H1 (cell line): ENCODE measurements around the gene HMG20A. TPM values are rescaled to one million over a fixed set of nuclear protein-coding genes. Genes with fewer than 3 reads are reported as not detected.

Source experiments
- EP300 ChIP-seq, 2 experiments: IDR thresholded peaks; 1 replicate in 1 of 2; 2 replicates in 1 of 2; pipeline ENCODE4 v1.6.1; 2011 to 2012; ENCODE audit warnings: low read depth in 2 of 2, low read length in 2 of 2, mild to moderate bottlenecking in 2 of 2, borderline replicate concordance in 1 of 2, inconsistent platforms in 1 of 2, moderate library complexity in 1 of 2
- SAP30 ChIP-seq: fragments of 300-600 bp; sonication (generic); IDR thresholded peaks from 2 replicates; pipeline ENCODE4 v1.7.1; 2012; ENCODE audit warnings: low read length, moderate library complexity, mild to moderate bottlenecking, inconsistent platforms; ENCODE audit not compliant: insufficient read depth, insufficient replicate concordance
- TAF7 ChIP-seq: optimal IDR thresholded peaks from 2 replicates; pipeline ENCODE3; 2011; ENCODE audit warnings: low read depth, mild to moderate bottlenecking, inconsistent platforms, low read length, moderate library complexity, borderline replicate concordance
- polyA plus RNA-seq, 7 experiments: library from polyadenylated mRNA; depleted of rRNA in 3 of 7; stranded (reverse) in 5 of 7; unstranded in 2 of 7; fragments of >200 nt in 5 of 7; fragments of 200-250 nt in 2 of 7; gene quantifications; 1 replicate in 5 of 7; 2 replicates in 1 of 7; 4 replicates in 1 of 7; pipeline versions ENCODE4 v1.2.1 to v1.2.3, GENCODE V29; 2011 to 2013; ENCODE audit warnings: missing spikeins in 2 of 7, mixed read lengths in 2 of 7
- total RNA-seq: library from RNA; stranded (reverse); fragmentation: NEBNext Ultra II Directional; extraction: Animal tissue kit (Norgen Biotek cat#: 25700); gene quantifications from 2 replicates; pipeline ENCODE4 v1.2.1, GENCODE V29; 2021
- TF ChIP-seq, protein P1 (sequence below): IDR thresholded peaks from 2 replicates; pipeline ENCODE4 v1.6.1; 2012; ENCODE audit warnings: low read length, inconsistent platforms

Gene HMG20A
- total and polyA plus RNA-seq, 2 of the 8 experiments (the other 6 are each of a cell fraction or from before 2014, with no cell fraction given) = 52.1 to 59.7 TPM

DNA sequence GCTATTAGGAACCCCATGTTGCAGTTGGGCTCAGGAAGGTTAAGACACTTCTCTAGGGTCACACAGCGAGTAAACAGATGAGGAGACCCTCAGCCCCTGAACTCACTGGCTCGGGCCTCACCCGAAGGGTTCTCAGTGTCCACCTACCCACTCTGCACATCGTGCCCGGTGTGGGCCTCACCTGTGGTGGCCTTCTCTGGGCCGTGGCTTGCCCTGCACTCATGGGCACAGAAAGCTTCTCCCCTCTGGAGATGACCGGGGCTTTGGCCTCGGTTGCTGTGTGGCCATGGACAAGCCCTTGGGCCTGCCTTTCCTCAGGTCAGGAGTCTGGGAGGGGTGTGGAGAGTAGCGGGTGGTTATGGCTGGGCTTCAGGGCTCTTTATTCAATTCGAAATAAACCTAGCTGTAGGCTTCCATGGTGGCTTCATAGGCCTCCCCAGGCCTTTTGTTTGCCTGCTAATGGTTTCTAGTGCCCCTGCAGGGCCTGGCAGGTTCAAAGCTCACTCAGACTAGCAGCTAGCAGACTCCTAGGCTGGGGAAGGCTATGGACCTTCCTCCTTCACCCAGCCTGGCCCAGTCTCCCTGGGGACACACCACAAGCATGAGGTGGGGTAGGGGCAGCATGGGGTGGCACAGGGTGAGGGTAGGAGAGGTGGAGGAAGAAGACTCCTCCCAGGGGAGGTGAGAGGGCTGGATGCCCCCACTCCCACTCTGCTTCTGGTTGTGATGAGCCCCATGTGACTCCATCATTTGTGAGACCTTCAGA, 108.9 kb downstream of the HMG20A start (continued):
- TF ChIP-seq, protein P1, sequence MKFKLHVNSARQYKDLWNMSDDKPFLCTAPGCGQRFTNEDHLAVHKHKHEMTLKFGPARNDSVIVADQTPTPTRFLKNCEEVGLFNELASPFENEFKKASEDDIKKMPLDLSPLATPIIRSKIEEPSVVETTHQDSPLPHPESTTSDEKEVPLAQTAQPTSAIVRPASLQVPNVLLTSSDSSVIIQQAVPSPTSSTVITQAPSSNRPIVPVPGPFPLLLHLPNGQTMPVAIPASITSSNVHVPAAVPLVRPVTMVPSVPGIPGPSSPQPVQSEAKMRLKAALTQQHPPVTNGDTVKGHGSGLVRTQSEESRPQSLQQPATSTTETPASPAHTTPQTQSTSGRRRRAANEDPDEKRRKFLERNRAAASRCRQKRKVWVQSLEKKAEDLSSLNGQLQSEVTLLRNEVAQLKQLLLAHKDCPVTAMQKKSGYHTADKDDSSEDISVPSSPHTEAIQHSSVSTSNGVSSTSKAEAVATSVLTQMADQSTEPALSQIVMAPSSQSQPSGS = no peak
- TF ChIP-seq TAF7 = no peak
- TF ChIP-seq EP300 (IDR thresholded peaks at IDR 0.05; ENCODE audit: borderline replicate concordance in 1 of 2, low read depth in 2 of 2, low read length in 2 of 2) = no peak
- no peak for TF ChIP-seq SAP30
